ENCODE results near the gene INO80D.
"Not testable (repeated sequence)": the region's sequence is repeated elsewhere in the genome, so short reads cannot be mapped to it uniquely, and the experiment has no call there.

Gene INO80D

DNA sequence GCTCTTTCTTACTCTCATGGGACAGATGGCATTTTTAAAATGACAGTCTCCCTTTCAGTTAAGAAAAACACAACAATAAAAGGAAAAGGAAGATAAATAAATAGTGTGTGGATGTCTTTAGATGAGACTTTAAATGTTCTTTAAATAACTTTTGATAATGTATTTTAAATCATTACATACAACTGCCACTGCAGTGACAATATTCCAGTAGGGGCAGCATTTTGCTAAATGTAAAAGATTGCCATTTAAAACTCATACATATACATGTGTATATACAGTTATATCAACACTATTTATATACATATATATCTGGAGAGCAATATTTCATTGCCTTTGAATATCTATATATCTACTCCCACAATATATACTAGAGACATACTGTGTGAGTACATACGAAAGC, 90.7 kb downstream of the INO80D start:
- no peak overlapping the region for H3K4me3 ChIP-seq (replicated peaks; ENCODE audit: insufficient read depth, low read length)
- no peak for DNase-seq (ENCODE audit: low read depth in 1 of 2, low spot score in 1 of 2)
- H3K27ac ChIP-seq (replicated peaks) = no peak overlapping the region
- H3K27me3 ChIP-seq (ENCODE audit: insufficient read depth, poor library complexity, severe bottlenecking) = no peaks in the 10 kb centered on the region
- TF ChIP-seq, protein P1, sequence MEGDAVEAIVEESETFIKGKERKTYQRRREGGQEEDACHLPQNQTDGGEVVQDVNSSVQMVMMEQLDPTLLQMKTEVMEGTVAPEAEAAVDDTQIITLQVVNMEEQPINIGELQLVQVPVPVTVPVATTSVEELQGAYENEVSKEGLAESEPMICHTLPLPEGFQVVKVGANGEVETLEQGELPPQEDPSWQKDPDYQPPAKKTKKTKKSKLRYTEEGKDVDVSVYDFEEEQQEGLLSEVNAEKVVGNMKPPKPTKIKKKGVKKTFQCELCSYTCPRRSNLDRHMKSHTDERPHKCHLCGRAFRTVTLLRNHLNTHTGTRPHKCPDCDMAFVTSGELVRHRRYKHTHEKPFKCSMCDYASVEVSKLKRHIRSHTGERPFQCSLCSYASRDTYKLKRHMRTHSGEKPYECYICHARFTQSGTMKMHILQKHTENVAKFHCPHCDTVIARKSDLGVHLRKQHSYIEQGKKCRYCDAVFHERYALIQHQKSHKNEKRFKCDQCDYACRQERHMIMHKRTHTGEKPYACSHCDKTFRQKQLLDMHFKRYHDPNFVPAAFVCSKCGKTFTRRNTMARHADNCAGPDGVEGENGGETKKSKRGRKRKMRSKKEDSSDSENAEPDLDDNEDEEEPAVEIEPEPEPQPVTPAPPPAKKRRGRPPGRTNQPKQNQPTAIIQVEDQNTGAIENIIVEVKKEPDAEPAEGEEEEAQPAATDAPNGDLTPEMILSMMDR (IDR thresholded peaks at IDR 0.05; ENCODE audit: insufficient read depth, low read length) = no peak
- no peak for TF ChIP-seq POLR2AphosphoS5 (IDR thresholded peaks at IDR 0.05; ENCODE audit: low read depth)
- TF ChIP-seq GABPA (IDR thresholded peaks at IDR 0.05; ENCODE audit: low read depth) = no peak
- TF ChIP-seq, protein P2, sequence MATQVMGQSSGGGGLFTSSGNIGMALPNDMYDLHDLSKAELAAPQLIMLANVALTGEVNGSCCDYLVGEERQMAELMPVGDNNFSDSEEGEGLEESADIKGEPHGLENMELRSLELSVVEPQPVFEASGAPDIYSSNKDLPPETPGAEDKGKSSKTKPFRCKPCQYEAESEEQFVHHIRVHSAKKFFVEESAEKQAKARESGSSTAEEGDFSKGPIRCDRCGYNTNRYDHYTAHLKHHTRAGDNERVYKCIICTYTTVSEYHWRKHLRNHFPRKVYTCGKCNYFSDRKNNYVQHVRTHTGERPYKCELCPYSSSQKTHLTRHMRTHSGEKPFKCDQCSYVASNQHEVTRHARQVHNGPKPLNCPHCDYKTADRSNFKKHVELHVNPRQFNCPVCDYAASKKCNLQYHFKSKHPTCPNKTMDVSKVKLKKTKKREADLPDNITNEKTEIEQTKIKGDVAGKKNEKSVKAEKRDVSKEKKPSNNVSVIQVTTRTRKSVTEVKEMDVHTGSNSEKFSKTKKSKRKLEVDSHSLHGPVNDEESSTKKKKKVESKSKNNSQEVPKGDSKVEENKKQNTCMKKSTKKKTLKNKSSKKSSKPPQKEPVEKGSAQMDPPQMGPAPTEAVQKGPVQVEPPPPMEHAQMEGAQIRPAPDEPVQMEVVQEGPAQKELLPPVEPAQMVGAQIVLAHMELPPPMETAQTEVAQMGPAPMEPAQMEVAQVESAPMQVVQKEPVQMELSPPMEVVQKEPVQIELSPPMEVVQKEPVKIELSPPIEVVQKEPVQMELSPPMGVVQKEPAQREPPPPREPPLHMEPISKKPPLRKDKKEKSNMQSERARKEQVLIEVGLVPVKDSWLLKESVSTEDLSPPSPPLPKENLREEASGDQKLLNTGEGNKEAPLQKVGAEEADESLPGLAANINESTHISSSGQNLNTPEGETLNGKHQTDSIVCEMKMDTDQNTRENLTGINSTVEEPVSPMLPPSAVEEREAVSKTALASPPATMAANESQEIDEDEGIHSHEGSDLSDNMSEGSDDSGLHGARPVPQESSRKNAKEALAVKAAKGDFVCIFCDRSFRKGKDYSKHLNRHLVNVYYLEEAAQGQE (IDR thresholded peaks at IDR 0.05; ENCODE audit: insufficient replicate concordance, low read depth) = no peak
- TF ChIP-seq SPI1 (IDR thresholded peaks at IDR 0.05; ENCODE audit: borderline replicate concordance, low read depth) = no peak

DNA sequence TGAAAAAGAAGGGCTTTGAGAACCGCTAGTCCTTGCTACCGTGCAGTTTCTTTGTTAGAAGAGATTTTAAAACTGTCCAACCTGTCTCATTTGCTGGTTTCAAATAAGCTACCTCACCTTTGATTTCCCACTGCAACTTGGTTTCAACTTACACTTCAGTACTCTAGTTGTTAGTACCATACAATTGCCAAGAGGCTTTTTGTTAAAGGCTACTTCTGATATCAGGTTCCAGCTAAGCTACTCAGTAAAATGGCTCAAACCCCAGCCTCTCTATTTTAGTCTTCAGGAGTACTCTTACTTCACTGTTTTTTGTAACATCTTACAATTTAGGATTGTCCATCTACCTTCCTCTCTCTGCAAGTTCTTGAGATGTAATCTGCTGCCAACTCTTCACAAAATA, 91.6 kb downstream of the INO80D start:
- no peak overlapping the region for H3K4me3 ChIP-seq (replicated peaks; ENCODE audit: insufficient read depth, low read length)
- no peak overlapping the region for H3K27ac ChIP-seq (replicated peaks)
- H3K27me3 ChIP-seq (ENCODE audit: insufficient read depth, poor library complexity, severe bottlenecking) = no peaks in the 10 kb centered on the region
- TF ChIP-seq POLR2AphosphoS5 (IDR thresholded peaks at IDR 0.05; ENCODE audit: low read depth) = no peak
- no peak for DNase-seq (ENCODE audit: low read depth in 1 of 2, low spot score in 1 of 2)

DNA sequence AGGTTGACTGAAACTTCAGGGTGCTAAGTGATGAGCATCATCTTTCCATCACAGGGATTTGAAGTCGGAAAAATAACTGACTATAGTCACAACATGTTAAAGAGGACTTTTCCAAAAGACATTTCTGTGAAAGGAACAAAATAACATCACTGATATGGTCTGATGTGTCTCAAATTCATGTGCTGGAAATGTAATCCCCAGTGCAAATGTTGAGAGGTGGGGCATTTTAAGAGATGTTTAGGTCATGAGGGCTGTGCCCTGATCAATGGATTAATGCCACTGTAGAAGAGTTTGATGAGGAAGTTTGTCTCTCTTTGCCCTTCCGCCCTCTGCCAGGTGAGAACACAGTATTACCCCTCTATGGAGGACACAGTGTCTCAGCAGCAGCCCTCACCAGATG, 95.9 kb downstream of the INO80D start:
- TF ChIP-seq, protein P1 (IDR thresholded peaks at IDR 0.05; ENCODE audit: insufficient read depth, low read length) = no peak
- TF ChIP-seq GABPA (IDR thresholded peaks at IDR 0.05; ENCODE audit: low read depth) (no peak), SPI1 (IDR thresholded peaks at IDR 0.05; ENCODE audit: borderline replicate concordance, low read depth) (no peak), POLR2AphosphoS5 (IDR thresholded peaks at IDR 0.05; ENCODE audit: low read depth) (no peak)
- TF ChIP-seq, protein P2 (IDR thresholded peaks at IDR 0.05; ENCODE audit: insufficient replicate concordance, low read depth) = no peak

DNA sequence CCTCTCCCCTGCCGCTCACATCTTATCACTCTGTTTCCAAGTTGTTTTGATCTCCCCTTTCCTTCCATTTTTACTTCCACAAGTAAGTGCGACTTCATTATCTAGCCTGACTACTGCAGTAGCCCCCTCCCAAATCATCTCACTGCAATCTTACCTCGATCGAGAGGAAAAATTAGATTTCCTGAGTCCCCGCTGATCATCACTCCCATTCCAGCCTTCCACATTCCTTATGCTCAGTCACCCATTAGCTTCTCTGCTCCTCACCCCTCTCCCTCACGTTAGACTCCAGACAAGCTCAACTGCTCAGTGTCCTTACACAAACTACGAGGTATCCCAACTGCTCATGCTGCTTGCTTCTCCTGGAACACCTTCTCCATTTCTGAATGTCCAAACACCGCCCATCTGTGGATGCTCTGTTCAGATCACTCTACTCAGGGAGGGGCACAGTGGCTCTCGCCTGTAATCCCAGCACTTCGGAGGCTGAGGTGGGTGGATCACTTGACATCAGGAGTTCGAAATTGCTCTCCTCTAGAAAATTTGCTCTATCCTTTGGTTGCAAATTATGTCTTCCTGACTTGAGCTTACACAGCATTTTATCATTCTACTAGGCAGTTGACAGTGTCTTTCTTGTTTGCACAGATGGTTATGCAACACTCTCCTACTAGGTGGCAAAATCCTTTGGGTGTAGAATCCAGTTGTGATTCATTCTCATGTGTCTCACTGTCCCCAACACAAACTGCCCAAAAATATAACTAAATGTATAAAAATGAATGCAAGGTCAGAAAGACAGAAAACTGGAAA, 96.5 kb downstream of the INO80D start:
- H3K4me3 ChIP-seq (replicated peaks; ENCODE audit: insufficient read depth, low read length) = no peak overlapping the region
- no peaks in the 10 kb centered on the region for H3K27me3 ChIP-seq (ENCODE audit: insufficient read depth, poor library complexity, severe bottlenecking)
- no peak for TF ChIP-seq SPI1 (IDR thresholded peaks at IDR 0.05; ENCODE audit: borderline replicate concordance, low read depth)
- TF ChIP-seq GABPA (IDR thresholded peaks at IDR 0.05; ENCODE audit: low read depth) = no peak
- TF ChIP-seq POLR2AphosphoS5 (IDR thresholded peaks at IDR 0.05; ENCODE audit: low read depth) = no peak
- TF ChIP-seq, protein P1 (IDR thresholded peaks at IDR 0.05; ENCODE audit: insufficient read depth, low read length) = no peak
- TF ChIP-seq, protein P2 (IDR thresholded peaks at IDR 0.05; ENCODE audit: insufficient replicate concordance, low read depth) = no peak
- no peak for DNase-seq (ENCODE audit: low read depth in 1 of 2, low spot score in 1 of 2)
- H3K27ac ChIP-seq (replicated peaks) = no peak overlapping the region

More for the DNA sequence above, 95.9 kb downstream of the INO80D start:
- Histone ChIP-seq H3K4me3 (replicated peaks; ENCODE audit: insufficient read depth, low read length) (no peak overlapping the region), H3K27ac (replicated peaks) (no peak overlapping the region), H3K27me3 (ENCODE audit: insufficient read depth, poor library complexity, severe bottlenecking) (no peaks in the 10 kb centered on the region)
- no peak for DNase-seq (ENCODE audit: low read depth in 1 of 2, low spot score in 1 of 2)

DNA sequence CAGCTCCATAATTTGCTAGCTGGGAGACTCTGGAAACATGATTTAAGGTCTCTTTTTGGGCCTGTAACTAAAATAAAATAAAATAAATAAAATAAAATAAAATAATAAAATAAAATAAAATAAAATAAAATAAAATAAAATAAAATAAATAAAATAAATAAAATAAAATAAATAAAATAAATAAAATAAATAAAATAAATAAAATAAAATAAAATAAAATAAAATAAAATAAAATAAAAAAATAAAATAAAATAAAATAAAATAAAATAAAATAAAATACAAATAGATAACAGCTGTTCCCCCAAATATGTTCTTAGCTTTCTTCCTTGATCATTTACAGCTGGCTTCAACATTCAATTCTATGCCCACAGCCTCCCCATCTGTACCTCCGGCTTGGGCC, 97.3 kb downstream of the INO80D start:
- H3K27me3 ChIP-seq (ENCODE audit: insufficient read depth, poor library complexity, severe bottlenecking); DNase-seq (ENCODE audit: low read depth in 1 of 2, low spot score in 1 of 2); H3K27ac ChIP-seq (replicated peaks); H3K4me3 ChIP-seq (replicated peaks; ENCODE audit: insufficient read depth, low read length): not testable (repeated sequence)
